Measurements from ENCODE around the gene XPO5. TPM values are rescaled to one million over a fixed set of nuclear protein-coding genes. Genes with fewer than 3 reads are reported as not detected.
"Not testable (repeated sequence)": the region's sequence is repeated elsewhere in the genome, so short reads cannot be mapped to it uniquely, and the experiment has no call there.

The XPO5 gene
- total RNA-seq, 1 donor from 2014 or later = 20.3 TPM

- Histone ChIP-seq H3K9me3 (replicated peaks) (no peaks in the 10 kb centered on the region), H3K36me3 (peaks cover 75% of the 10 kb centered on the region), H3K27ac (replicated peaks) (peak overlapping the region; percentile 42), H3K27me3 (ENCODE audit: low read depth) (no peaks in the 10 kb centered on the region), H3K4me3 (no peak overlapping the region), H3K4me1 (peaks cover 27% of the 10 kb centered on the region)
- TF ChIP-seq CTCF (IDR thresholded peaks at IDR 0.05; ENCODE audit: borderline replicate concordance) = no peak
- intact Hi-C loops (cut with micrococcal nuclease) = no loop called here
- no peak for DNase-seq
These were observed 73.2 kb downstream of the XPO5 start for GRCh38 chr6:43502666-43503065.

GRCh38 chr6:43500921-43501320 is 74.9 kb downstream of the XPO5 start:
- no peak for TF ChIP-seq CTCF (IDR thresholded peaks at IDR 0.05; ENCODE audit: borderline replicate concordance)
- Histone ChIP-seq H3K4me3 (no peak overlapping the region), H3K27me3 (ENCODE audit: low read depth) (no peaks in the 10 kb centered on the region), H3K9me3 (replicated peaks) (no peaks in the 10 kb centered on the region), H3K36me3 (peaks cover 77% of the 10 kb centered on the region), H3K4me1 (peaks cover 17% of the 10 kb centered on the region), H3K27ac (replicated peaks) (peak overlapping the region; percentile 71)
- no peak for DNase-seq
- intact Hi-C loops (cut with micrococcal nuclease) = no loop called here

GRCh38 chr6:43499028-43499815 is 76.6 kb downstream of the XPO5 start:
- intact Hi-C loops (cut with micrococcal nuclease) = loop anchor here (10.0 kb wide), 1 partner anchor 114 kb away; no protein-coding TSS in a partner anchor
- peak overlapping the region; percentile 71 for H3K27ac ChIP-seq (replicated peaks)
- no peak for TF ChIP-seq CTCF (IDR thresholded peaks at IDR 0.05; ENCODE audit: borderline replicate concordance)
- H3K9me3 ChIP-seq (replicated peaks) = no peaks in the 10 kb centered on the region
- peaks cover 17% of the 10 kb centered on the region for H3K4me1 ChIP-seq
- DNase-seq = no peak
- no peaks in the 10 kb centered on the region for H3K27me3 ChIP-seq (ENCODE audit: low read depth)
- no peak overlapping the region for H3K4me3 ChIP-seq
- H3K36me3 ChIP-seq = peaks cover 61% of the 10 kb centered on the region

GRCh38 chr6:43498291-43498690 is 77.5 kb downstream of the XPO5 start:
- peaks cover 13% of the 10 kb centered on the region for H3K4me1 ChIP-seq
- peaks cover 53% of the 10 kb centered on the region for H3K36me3 ChIP-seq
- not testable (repeated sequence) for H3K4me3 ChIP-seq; DNase-seq; H3K9me3 ChIP-seq (replicated peaks); H3K27me3 ChIP-seq (ENCODE audit: low read depth)
- H3K27ac ChIP-seq (replicated peaks) = peak overlapping the region; percentile 71
- intact Hi-C loops (cut with micrococcal nuclease) = loop anchor here (10.0 kb wide), 1 partner anchor 113 kb away; no protein-coding TSS in a partner anchor

GRCh38 chr6:43497689-43498088 is 78.1 kb downstream of the XPO5 start:
- peaks cover 47% of the 10 kb centered on the region for H3K36me3 ChIP-seq
- H3K27ac ChIP-seq (replicated peaks) = peak overlapping the region; percentile 18

More at GRCh38 chr6:43497689-43498088, 78.1 kb downstream of the XPO5 start:
- no peak for TF ChIP-seq CTCF (IDR thresholded peaks at IDR 0.05; ENCODE audit: borderline replicate concordance)
- Histone ChIP-seq H3K9me3 (replicated peaks) (no peaks in the 10 kb centered on the region), H3K27me3 (ENCODE audit: low read depth) (no peaks in the 10 kb centered on the region), H3K4me3 (no peak overlapping the region), H3K4me1 (peaks cover 7% of the 10 kb centered on the region)
- no peak for DNase-seq
- intact Hi-C loops (cut with micrococcal nuclease) = loop anchor here (10.0 kb wide), 1 partner anchor 113 kb away; no protein-coding TSS in a partner anchor

Measured in left ventricle myocardium inferior (tissue), 1 donor.